ENCODE results near the gene EBF3. TPM values are rescaled to one million over a fixed set of nuclear protein-coding genes. Genes with fewer than 3 reads are reported as not detected.

Gene EBF3
- total RNA-seq, 2 experiments from 2014 or later = not detected

DNA sequence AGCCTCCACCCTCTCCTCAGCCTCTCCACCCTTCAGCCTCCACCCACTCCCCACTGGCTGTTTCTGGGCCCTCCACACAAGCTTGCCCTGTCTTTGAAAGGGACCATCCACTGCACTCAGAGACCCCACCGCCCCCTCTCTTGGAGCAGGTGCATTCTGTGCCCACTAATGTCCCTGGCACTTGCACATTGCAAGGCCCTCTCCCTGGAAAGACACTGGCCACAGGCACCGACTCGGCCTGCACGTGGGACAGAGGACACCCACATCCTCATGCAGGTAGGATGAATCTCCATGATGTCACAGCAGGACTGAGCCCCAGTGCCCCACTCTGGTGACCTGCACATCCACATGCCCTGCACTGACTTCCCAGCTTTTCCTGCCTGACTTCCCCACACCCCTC lies 36.8 kb upstream of the EBF3 start:
- CTCF ChIA-PET = no interaction called here
- H3K36me3 Mint-ChIP-seq (ENCODE audit: low read depth) = no peaks in the 10 kb centered on the region
- Histone ChIP-seq H3K9me3 (ENCODE audit: control insufficient read depth in 1 of 2, insufficient read depth in 1 of 2, low read length in 2 of 2) (peaks cover 3 to 23% of the 10 kb centered on the region in 2 experiments), H3K4me1 (ENCODE audit: insufficient read depth, low read length) (no peaks in the 10 kb centered on the region), H3K36me3 (ENCODE audit: insufficient read depth, low read length) (no peaks in the 10 kb centered on the region), H3K27me3 (ENCODE audit: control insufficient read depth in 1 of 2, insufficient read depth in 2 of 2, low read length in 2 of 2) (peaks cover 0 to 4% of the 10 kb centered on the region in 2 experiments), H3K4me3 (ENCODE audit: low read length) (no peak overlapping the region), H3K27ac (ENCODE audit: low read depth in 1 of 2, low read length in 2 of 2) (no peak overlapping the region)
- peaks cover 62% of the 10 kb centered on the region for H3K27me3 Mint-ChIP-seq
- DNase-seq (no peak), ATAC-seq (ENCODE audit: poor library complexity) (no peak)
- TF ChIP-seq, protein P1, sequence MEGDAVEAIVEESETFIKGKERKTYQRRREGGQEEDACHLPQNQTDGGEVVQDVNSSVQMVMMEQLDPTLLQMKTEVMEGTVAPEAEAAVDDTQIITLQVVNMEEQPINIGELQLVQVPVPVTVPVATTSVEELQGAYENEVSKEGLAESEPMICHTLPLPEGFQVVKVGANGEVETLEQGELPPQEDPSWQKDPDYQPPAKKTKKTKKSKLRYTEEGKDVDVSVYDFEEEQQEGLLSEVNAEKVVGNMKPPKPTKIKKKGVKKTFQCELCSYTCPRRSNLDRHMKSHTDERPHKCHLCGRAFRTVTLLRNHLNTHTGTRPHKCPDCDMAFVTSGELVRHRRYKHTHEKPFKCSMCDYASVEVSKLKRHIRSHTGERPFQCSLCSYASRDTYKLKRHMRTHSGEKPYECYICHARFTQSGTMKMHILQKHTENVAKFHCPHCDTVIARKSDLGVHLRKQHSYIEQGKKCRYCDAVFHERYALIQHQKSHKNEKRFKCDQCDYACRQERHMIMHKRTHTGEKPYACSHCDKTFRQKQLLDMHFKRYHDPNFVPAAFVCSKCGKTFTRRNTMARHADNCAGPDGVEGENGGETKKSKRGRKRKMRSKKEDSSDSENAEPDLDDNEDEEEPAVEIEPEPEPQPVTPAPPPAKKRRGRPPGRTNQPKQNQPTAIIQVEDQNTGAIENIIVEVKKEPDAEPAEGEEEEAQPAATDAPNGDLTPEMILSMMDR (IDR thresholded peaks at IDR 0.05) = no peak
- POLR2A ChIA-PET = no interaction called here
- no peaks in the 10 kb centered on the region for H3K4me1 Mint-ChIP-seq (ENCODE audit: low read depth)
- peaks cover 8% of the 10 kb centered on the region for H3K9me3 Mint-ChIP-seq
- H3K27ac Mint-ChIP-seq = no peak overlapping the region
- intact Hi-C loops (cut with DNase I, micrococcal nuclease) = no loop called here
- no peak overlapping the region for H3K4me3 Mint-ChIP-seq

DNA sequence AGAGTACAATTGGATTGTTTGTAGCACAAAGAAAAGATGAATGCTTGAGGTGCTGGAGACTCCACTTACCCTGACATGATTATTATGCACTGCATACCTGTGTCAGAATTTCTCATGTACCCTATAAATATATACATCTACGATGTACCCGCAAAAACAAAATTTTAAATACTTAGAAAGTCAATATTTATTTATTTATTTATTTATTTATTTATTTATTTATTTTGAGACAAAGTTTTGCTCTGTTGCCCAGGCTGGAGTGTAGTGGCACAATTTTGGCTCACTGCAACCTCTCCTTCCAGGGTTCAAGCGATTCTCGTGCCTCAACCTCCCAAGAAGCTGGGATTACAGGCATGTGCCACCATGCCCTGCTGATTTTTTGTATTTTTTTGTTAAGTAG lies 35.1 kb upstream of the EBF3 start:
- ATAC-seq (ENCODE audit: poor library complexity) (no peak), DNase-seq (no peak)
- Mint-ChIP-seq H3K27ac (no peak overlapping the region), H3K4me1 (ENCODE audit: low read depth) (no peaks in the 10 kb centered on the region), H3K36me3 (ENCODE audit: low read depth) (no peaks in the 10 kb centered on the region), H3K27me3 (peaks cover 61% of the 10 kb centered on the region), H3K9me3 (peaks cover 14% of the 10 kb centered on the region), H3K4me3 (no peak overlapping the region)
- Histone ChIP-seq H3K27ac (ENCODE audit: low read depth in 1 of 2, low read length in 2 of 2) (no peak overlapping the region), H3K36me3 (ENCODE audit: insufficient read depth, low read length) (no peaks in the 10 kb centered on the region), H3K27me3 (ENCODE audit: control insufficient read depth in 1 of 2, insufficient read depth in 2 of 2, low read length in 2 of 2) (peaks cover 0 to 4% of the 10 kb centered on the region in 2 experiments), H3K4me3 (ENCODE audit: low read length) (no peak overlapping the region), H3K9me3 (ENCODE audit: control insufficient read depth in 1 of 2, insufficient read depth in 1 of 2, low read length in 2 of 2) (peaks cover 0 to 23% of the 10 kb centered on the region in 2 experiments), H3K4me1 (ENCODE audit: insufficient read depth, low read length) (no peaks in the 10 kb centered on the region)
- TF ChIP-seq, protein P1 (IDR thresholded peaks at IDR 0.05) = no peak
- ChIA-PET POLR2A (no interaction called here), CTCF (no interaction called here)
- intact Hi-C loops (cut with DNase I, micrococcal nuclease) = no loop called here

DNA sequence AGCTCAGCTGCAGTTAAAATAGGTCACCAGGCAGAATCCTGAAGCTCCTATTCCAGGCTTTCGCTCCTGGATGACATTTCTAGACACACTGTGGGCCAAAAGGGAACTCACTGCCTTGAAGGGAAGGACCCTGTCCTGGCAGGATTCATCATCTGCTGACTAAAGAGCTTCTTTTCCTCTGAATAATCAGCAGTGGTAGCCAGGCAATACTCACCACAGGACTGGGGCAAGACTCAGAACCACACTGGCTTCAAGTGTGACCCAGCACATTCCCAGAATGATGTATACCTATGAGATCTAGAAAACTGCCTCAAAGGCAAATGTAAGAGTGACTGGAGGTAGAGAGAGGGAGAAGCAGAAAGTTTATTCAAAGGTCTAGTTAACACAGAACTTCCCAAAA lies 29.5 kb upstream of the EBF3 start:
- Histone ChIP-seq H3K27me3 (ENCODE audit: control insufficient read depth in 1 of 2, insufficient read depth in 2 of 2, low read length in 2 of 2) (peaks cover 3 to 5% of the 10 kb centered on the region in 2 experiments), H3K36me3 (ENCODE audit: insufficient read depth, low read length) (no peaks in the 10 kb centered on the region), H3K4me3 (ENCODE audit: low read length) (no peak overlapping the region), H3K27ac (ENCODE audit: low read depth in 1 of 2, low read length in 2 of 2) (no peak overlapping the region), H3K4me1 (ENCODE audit: insufficient read depth, low read length) (no peaks in the 10 kb centered on the region), H3K9me3 (ENCODE audit: control insufficient read depth in 1 of 2, insufficient read depth in 1 of 2, low read length in 2 of 2) (peaks cover 5 to 9% of the 10 kb centered on the region in 2 experiments)
- ATAC-seq (ENCODE audit: poor library complexity) = no peak
- ChIA-PET POLR2A (no interaction called here), CTCF (no interaction called here)
- Mint-ChIP-seq H3K4me3 (no peak overlapping the region), H3K36me3 (ENCODE audit: low read depth) (no peaks in the 10 kb centered on the region), H3K27ac (no peak overlapping the region), H3K27me3 (peaks cover 70% of the 10 kb centered on the region), H3K4me1 (ENCODE audit: low read depth) (no peaks in the 10 kb centered on the region), H3K9me3 (peaks cover 13% of the 10 kb centered on the region)
- no peak for DNase-seq
- TF ChIP-seq, protein P1 (IDR thresholded peaks at IDR 0.05) = no peak
- intact Hi-C loops (cut with DNase I, micrococcal nuclease) = no loop called here
